Nephron progenitor cell (in vitro differentiated cells): ENCODE measurements around the gene IL1RL2.
A peak's percentile ranks its signal among the peaks of the same experiment; 100 is the strongest.

Experiments used
- DNase-seq: peaks from one replicate; pipeline ENCODE4 v3.0.0; 2021
- H3K27ac Mint-ChIP-seq: 2 replicates; pipeline ENCODE4 v1.8.0; 2021; ENCODE audit warnings: mild to moderate bottlenecking, moderate library complexity, mixed read lengths
- H3K27me3 Mint-ChIP-seq: 2 replicates; pipeline ENCODE4 v1.8.0; 2021; ENCODE audit warnings: mild to moderate bottlenecking, low read depth, mixed read lengths; ENCODE audit not compliant: poor library complexity
- H3K36me3 Mint-ChIP-seq: 2 replicates; pipeline ENCODE4 v1.8.0; 2021; ENCODE audit warnings: low read depth, mixed read lengths
- H3K4me1 Mint-ChIP-seq: 2 replicates; pipeline ENCODE4 v1.8.0; 2021; ENCODE audit warnings: mixed read lengths
- H3K4me3 Mint-ChIP-seq: 2 replicates; pipeline ENCODE4 v1.8.0; 2021; ENCODE audit warnings: mild to moderate bottlenecking, moderate library complexity, mixed read lengths
- H3K9me3 Mint-ChIP-seq: 2 replicates; pipeline ENCODE4 v1.8.0; 2021; ENCODE audit warnings: mild to moderate bottlenecking, moderate library complexity, mixed read lengths
- TF ChIP-seq, protein P1 (sequence below): fragments of 200-600 bp; sonication (generic); IDR thresholded peaks from 2 replicates; pipeline ENCODE4 v1.5.0; 2021; ENCODE audit warnings: antibody characterized with exemption

The IL1RL2 gene

GRCh38 chr2:102253140-102253752 lies 66.4 kb downstream of the IL1RL2 start:
- H3K27me3 Mint-ChIP-seq, result peaks cover 46% of the 10 kb centered on the region
- no peaks in the 10 kb centered on the region for H3K36me3 Mint-ChIP-seq
- no peak for DNase-seq
- no peak overlapping the region for H3K27ac Mint-ChIP-seq
- H3K4me3 Mint-ChIP-seq, result no peak overlapping the region
- TF ChIP-seq, protein P1, sequence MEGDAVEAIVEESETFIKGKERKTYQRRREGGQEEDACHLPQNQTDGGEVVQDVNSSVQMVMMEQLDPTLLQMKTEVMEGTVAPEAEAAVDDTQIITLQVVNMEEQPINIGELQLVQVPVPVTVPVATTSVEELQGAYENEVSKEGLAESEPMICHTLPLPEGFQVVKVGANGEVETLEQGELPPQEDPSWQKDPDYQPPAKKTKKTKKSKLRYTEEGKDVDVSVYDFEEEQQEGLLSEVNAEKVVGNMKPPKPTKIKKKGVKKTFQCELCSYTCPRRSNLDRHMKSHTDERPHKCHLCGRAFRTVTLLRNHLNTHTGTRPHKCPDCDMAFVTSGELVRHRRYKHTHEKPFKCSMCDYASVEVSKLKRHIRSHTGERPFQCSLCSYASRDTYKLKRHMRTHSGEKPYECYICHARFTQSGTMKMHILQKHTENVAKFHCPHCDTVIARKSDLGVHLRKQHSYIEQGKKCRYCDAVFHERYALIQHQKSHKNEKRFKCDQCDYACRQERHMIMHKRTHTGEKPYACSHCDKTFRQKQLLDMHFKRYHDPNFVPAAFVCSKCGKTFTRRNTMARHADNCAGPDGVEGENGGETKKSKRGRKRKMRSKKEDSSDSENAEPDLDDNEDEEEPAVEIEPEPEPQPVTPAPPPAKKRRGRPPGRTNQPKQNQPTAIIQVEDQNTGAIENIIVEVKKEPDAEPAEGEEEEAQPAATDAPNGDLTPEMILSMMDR, result no peak
- H3K4me1 Mint-ChIP-seq, result peaks cover 10% of the 10 kb centered on the region
- H3K9me3 Mint-ChIP-seq, result peaks cover 4% of the 10 kb centered on the region

- Mint-ChIP-seq H3K4me1 (peaks cover 14% of the 10 kb centered on the region), H3K9me3 (peaks cover 4% of the 10 kb centered on the region), H3K36me3 (no peaks in the 10 kb centered on the region), H3K4me3 (no peak overlapping the region), H3K27ac (no peak overlapping the region), H3K27me3 (peaks cover 46% of the 10 kb centered on the region)
- DNase-seq, result no peak
- TF ChIP-seq, protein P1, result no peak
Observed at GRCh38 chr2:102253753-102254150, 66.9 kb downstream of the IL1RL2 start.

DNA sequence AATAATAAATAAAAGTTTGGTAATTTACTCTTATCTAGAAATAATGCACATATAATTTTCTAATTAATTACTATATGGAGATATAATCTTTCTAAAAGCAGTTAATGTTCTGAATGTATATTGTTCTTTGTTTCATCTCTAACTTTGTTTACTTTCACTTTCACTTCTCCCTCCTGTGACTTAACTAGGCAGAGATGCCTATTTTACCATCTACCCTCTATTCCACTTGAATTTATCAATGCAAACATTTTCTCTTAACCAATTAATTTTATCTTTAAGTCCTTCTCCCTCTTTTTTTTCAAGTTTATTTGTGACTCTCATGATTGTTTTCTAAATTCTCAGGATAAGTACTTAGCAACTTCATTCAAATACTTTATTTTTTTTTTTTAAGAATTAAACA lies 69.5 kb downstream of the IL1RL2 start:
- Mint-ChIP-seq H3K4me1 (peaks cover 7% of the 10 kb centered on the region), H3K9me3 (peaks cover 4% of the 10 kb centered on the region), H3K36me3 (no peaks in the 10 kb centered on the region), H3K27ac (no peak overlapping the region), H3K4me3 (no peak overlapping the region), H3K27me3 (peaks cover 25% of the 10 kb centered on the region)
- no peak for DNase-seq
- TF ChIP-seq, protein P1, result no peak

DNA sequence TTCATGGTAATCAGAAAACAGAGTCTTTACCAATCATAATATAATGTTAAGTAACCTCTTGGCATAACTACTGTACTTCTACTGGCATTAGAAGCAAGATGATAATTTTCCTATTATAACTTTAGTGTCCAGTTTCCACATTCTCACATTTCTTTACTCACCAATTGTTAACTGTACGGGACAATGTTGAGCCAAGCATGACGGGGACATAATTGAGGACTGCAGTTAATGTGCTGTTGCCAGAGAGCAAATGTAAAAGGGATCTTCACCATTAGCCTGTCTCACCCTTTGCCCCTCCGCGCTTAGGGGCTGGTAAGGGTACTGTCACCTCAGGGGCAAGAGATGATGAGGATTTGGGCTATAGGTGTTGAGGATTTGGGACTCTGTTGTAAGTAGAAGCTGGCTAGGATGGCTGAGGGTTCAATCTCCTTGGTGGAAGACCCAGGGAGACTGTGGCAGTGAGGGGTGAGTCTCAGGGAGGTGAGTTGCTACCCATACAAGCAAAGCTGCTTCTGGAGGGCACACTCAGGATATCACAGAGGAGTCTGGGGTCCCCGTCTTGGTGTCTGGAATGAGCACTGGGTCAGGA lies 70.1 kb downstream of the IL1RL2 start:
- peak overlapping the region; percentile 52 for H3K27ac Mint-ChIP-seq
- no peaks in the 10 kb centered on the region for H3K36me3 Mint-ChIP-seq
- TF ChIP-seq, protein P1, result no peak
- DNase-seq, result no peak
- H3K4me1 Mint-ChIP-seq, result peaks cover 5% of the 10 kb centered on the region
- peaks cover 4% of the 10 kb centered on the region for H3K9me3 Mint-ChIP-seq
- no peak overlapping the region for H3K4me3 Mint-ChIP-seq
- peaks cover 21% of the 10 kb centered on the region for H3K27me3 Mint-ChIP-seq

DNA sequence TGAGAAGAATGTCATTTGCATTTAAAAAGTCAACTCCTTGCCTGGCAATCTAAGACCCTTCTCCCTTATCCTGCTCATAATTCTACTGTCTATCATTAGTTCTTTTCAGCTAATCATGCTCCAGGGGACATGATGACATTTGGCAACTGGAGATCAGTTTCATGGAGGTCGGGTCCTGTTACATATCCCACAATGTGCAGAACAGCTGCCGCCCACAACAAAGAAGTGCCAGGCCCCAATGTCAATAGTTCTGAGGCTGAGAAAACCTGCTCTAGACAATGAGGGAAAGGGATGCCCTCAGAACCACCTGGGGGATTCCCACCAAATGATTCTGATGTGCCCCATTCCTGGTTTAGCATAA lies 71.2 kb downstream of the IL1RL2 start:
- TF ChIP-seq, protein P1, result no peak
- H3K4me3 Mint-ChIP-seq, result no peak overlapping the region
- no peak for DNase-seq
- peak overlapping the region; percentile 58 for H3K27ac Mint-ChIP-seq
- H3K4me1 Mint-ChIP-seq, result peaks cover 5% of the 10 kb centered on the region
- H3K36me3 Mint-ChIP-seq, result no peaks in the 10 kb centered on the region
- peaks cover 4% of the 10 kb centered on the region for H3K9me3 Mint-ChIP-seq
- H3K27me3 Mint-ChIP-seq, result peaks cover 10% of the 10 kb centered on the region
